Upper lobe of left lung (tissue), 4 donors: ENCODE data around the gene FAM227B.

Experiments
- CTCF ChIP-seq, 6 experiments: fragments of 450-650 bp in 4 of 6; fragments of 200-600 bp in 2 of 6; sonication (generic) in 2 of 6; IDR thresholded peaks; one replicate each; pipeline ENCODE4 v1.5.1; 2016 to 2019; ENCODE audit warnings: antibody characterized with exemption in 6 of 6
- EP300 ChIP-seq, 4 donors: sonication (generic); formaldehyde crosslinking; IDR thresholded peaks; one replicate each; pipeline ENCODE4 v1.5.1; 2017; ENCODE audit warnings: antibody characterized with exemption in 4 of 4, control low read depth in 2 of 4
- POLR2A ChIP-seq, 4 donors: fragments of 450-650 bp; IDR thresholded peaks; one replicate each; pipeline ENCODE4 v1.5.1; 2016 to 2017; ENCODE audit warnings: antibody characterized with exemption in 4 of 4, mild to moderate bottlenecking in 2 of 4
- POLR2AphosphoS5 ChIP-seq, 2 donors: sonication (generic); formaldehyde crosslinking; IDR thresholded peaks; one replicate each; pipeline ENCODE4 v1.5.1; 2017; ENCODE audit warnings: antibody characterized with exemption in 2 of 2

- TF ChIP-seq CTCF (IDR thresholded peaks at IDR 0.05) (no peak), EP300 (IDR thresholded peaks at IDR 0.05) (no peak), POLR2AphosphoS5 (IDR thresholded peaks at IDR 0.05) (no peak), POLR2A (IDR thresholded peaks at IDR 0.05) (no peak)
These were observed 281.0 kb downstream of the FAM227B start for GRCh38 chr15:49339656-49340055.
